Pancreas (tissue), 10 donors: ENCODE data around the gene FERMT1. TPM values are rescaled to one million over a fixed set of nuclear protein-coding genes. Genes with fewer than 3 reads are reported as not detected.
A peak's percentile ranks its signal among the peaks of the same experiment; 100 is the strongest.

Experiments
- ATAC-seq, 4 donors: fragments of 200-7000 bp; cut with Tn5 transposase; one replicate each; pipeline versions ENCODE4 v1.8.0 to v1.9.1; 2020; ENCODE audit warnings: mild to moderate bottlenecking in 4 of 4, moderate library complexity in 4 of 4
- DNase-seq, 6 donors: peaks; one replicate each; pipeline ENCODE4 v3.0.0-alpha.2; 2020
- FAIRE-seq: peaks from 2 replicates; lab custom pipeline; 2012; peaks lifted over from hg19 to GRCh38; lab: Jason Lieb, UNC
- H3K27ac ChIP-seq, 4 donors: fragments of 200-600 bp; sonication (generic); 1 replicate in 3 of 4; 2 replicates in 1 of 4; pipeline versions ENCODE4 v1.5.0 to v1.8.0; 2020
- H3K27me3 ChIP-seq, 4 donors: fragments of 200-600 bp; one replicate each; pipeline ENCODE4 v1.8.0; 2021
- H3K36me3 ChIP-seq, 3 donors: fragments of 200-600 bp; sonication (generic) in 1 of 3; one replicate each; pipeline versions ENCODE4 v1.5.0 to v1.8.0; 2020 to 2021
- H3K4me1 ChIP-seq, 3 donors: fragments of 200-600 bp; one replicate each; pipeline ENCODE4 v1.8.0; 2021
- H3K4me3 ChIP-seq, 4 donors: fragments of 200-600 bp; sonication (generic) in 2 of 4; one replicate each; pipeline versions ENCODE4 v1.5.0 to v1.8.0; 2020 to 2021
- H3K9me3 ChIP-seq, 4 donors: fragments of 200-600 bp; one replicate each; pipeline ENCODE4 v1.8.0; 2021
- CTCF ChIP-seq, 4 donors: fragments of 200-600 bp; sonication (generic) in 3 of 4; IDR thresholded peaks; one replicate each; pipeline versions ENCODE4 v1.5.0 to v1.8.0; 2021; ENCODE audit warnings: antibody characterized with exemption in 4 of 4
- WGBS, 2 donors: extraction: QIAGEN DNeasy Blood & Tissue Kit; methylation state at CpG; one replicate each; pipeline ENCODE4 v1.1.7; 2013; 5-methylcytosine and 5-hydroxymethylcytosine counted together
- intact Hi-C, 3 donors: fragments of 100-400 bp; cut with DNase I; formaldehyde crosslinking; loops; one replicate each; pipeline versions ENCODE4 v1.11.1 to v1.14.2; 2022
- polyA plus RNA-seq, 2 donors: library from polyadenylated mRNA; stranded (reverse); fragments of 200-250 nt; gene quantifications; one replicate each; pipeline ENCODE4 v1.2.3, GENCODE V29; 2013
- total RNA-seq, 6 donors: library from RNA; stranded (reverse); fragmentation: NEBNext Ultra II Directional in 4 of 6; extraction: Animal tissue kit (Norgen Biotek cat#: 25700) in 4 of 6; gene quantifications; one replicate each; pipeline versions ENCODE4 v1.2.1 to v1.2.4, GENCODE V29; 2021 to 2023
- donor health status: healthy with polysubstance abuse.
- donor health status: DM: no; HTN: no; CAD: no; lungs with moderate emphysema.
- donor health status: DM: no; HTN: no; CAD: no.
- donor health status: control.
- donor health status: control.
- donor health status: Bipolar disorder and iron deficiency.
- donor health status: DM: yes; HTN: yes; CAD: no.
- donor health status: DM: no; HTN: no; CAD: no.
- donor health status: DM: no; HTN: no; CAD: no.
- donor health status: DM: yes; HTN: yes; CAD: no.

FERMT1 gene
- total and polyA plus RNA-seq, 8 donors, result 0.80 to 5.6 (median 2.3) TPM

- no peaks in the 10 kb centered on the region for H3K9me3 ChIP-seq
- intact Hi-C loops, result no loop called here
- H3K27ac ChIP-seq, result peak overlapping the region in 1 of 4 donors; percentile 70
- H3K27me3 ChIP-seq, result no peaks in the 10 kb centered on the region
- 71 to 79% methylated on average over 2 of the region's 2 CpGs for WGBS, 2 donors
- FAIRE-seq, result no peak
- H3K4me3 ChIP-seq, result peak overlapping the region in 1 of 4 donors; percentile 50
- ATAC-seq, result no peak
- TF ChIP-seq CTCF (IDR thresholded peaks at IDR 0.05), result no peak
- no peaks in the 10 kb centered on the region for H3K36me3 ChIP-seq
- peaks cover 0 to 3% (median 0%) of the 10 kb centered on the region in 3 donors for H3K4me1 ChIP-seq
- no peak for DNase-seq
These were observed 1.3 kb downstream of the FERMT1 start for GRCh38 chr20:6121504-6121903.

- FAIRE-seq (no peak), DNase-seq (no peak), ATAC-seq (no peak)
- WGBS, 2 donors, result 74 to 75% methylated on average over 3 of the region's 3 CpGs
- TF ChIP-seq CTCF (IDR thresholded peaks at IDR 0.05), result no peak
- Histone ChIP-seq H3K27ac (no peak overlapping the region), H3K9me3 (no peaks in the 10 kb centered on the region), H3K4me1 (peaks cover 0 to 3% (median 0%) of the 10 kb centered on the region in 3 donors), H3K27me3 (no peaks in the 10 kb centered on the region), H3K4me3 (no peak overlapping the region), H3K36me3 (peaks cover 0 to 3% (median 1%) of the 10 kb centered on the region in 3 donors)
- intact Hi-C loops, result no loop called here
These were observed 2.3 kb downstream of the FERMT1 start for GRCh38 chr20:6120491-6120988.

GRCh38 chr20:6116758-6117157, 6.1 kb downstream of the FERMT1 start:
- no peaks in the 10 kb centered on the region for H3K9me3 ChIP-seq
- no peak overlapping the region for H3K27ac ChIP-seq
- WGBS, 2 donors, result 86 to 90% methylated on average over 3 of the region's 3 CpGs
- intact Hi-C loops, result no loop called here
- DNase-seq (no peak), FAIRE-seq (no peak), ATAC-seq (no peak)
- no peaks in the 10 kb centered on the region for H3K4me1 ChIP-seq
- no peak overlapping the region for H3K4me3 ChIP-seq
- no peaks in the 10 kb centered on the region for H3K27me3 ChIP-seq
- H3K36me3 ChIP-seq, result peaks cover 0 to 11% (median 6%) of the 10 kb centered on the region in 3 donors
- TF ChIP-seq CTCF (IDR thresholded peaks at IDR 0.05), result no peak

GRCh38 chr20:6115221-6115895, 7.5 kb downstream of the FERMT1 start:
- H3K36me3 ChIP-seq, result peaks cover 0 to 11% (median 6%) of the 10 kb centered on the region in 3 donors
- TF ChIP-seq CTCF (IDR thresholded peaks at IDR 0.05), result no peak
- WGBS, 2 donors, result 90 to 96% methylated on average over 3 of the region's 3 CpGs
- no peak overlapping the region for H3K27ac ChIP-seq
- intact Hi-C loops, result no loop called here
- FAIRE-seq (no peak), ATAC-seq (no peak), DNase-seq (no peak)
- H3K4me3 ChIP-seq, result no peak overlapping the region
- no peaks in the 10 kb centered on the region for H3K27me3 ChIP-seq
- H3K9me3 ChIP-seq, result no peaks in the 10 kb centered on the region
- H3K4me1 ChIP-seq, result no peaks in the 10 kb centered on the region

GRCh38 chr20:6114696-6115095, 8.1 kb downstream of the FERMT1 start:
- H3K27me3 ChIP-seq, result no peaks in the 10 kb centered on the region
- no peak for TF ChIP-seq CTCF (IDR thresholded peaks at IDR 0.05)
- no peak overlapping the region for H3K4me3 ChIP-seq
- no peak for ATAC-seq
- H3K36me3 ChIP-seq, result peaks cover 0 to 11% (median 6%) of the 10 kb centered on the region in 3 donors
- no peaks in the 10 kb centered on the region for H3K9me3 ChIP-seq
- DNase-seq, result no peak
- FAIRE-seq, result no peak
- intact Hi-C loops, result no loop called here
- H3K27ac ChIP-seq, result no peak overlapping the region
- H3K4me1 ChIP-seq, result no peaks in the 10 kb centered on the region
- WGBS, 2 donors, result 80 to 81% methylated on average over 1 of the region's 1 CpG
